ENCODE results near the gene MYLK. TPM values are rescaled to one million over a fixed set of nuclear protein-coding genes. Genes with fewer than 3 reads are reported as not detected.

Gene MYLK
- total and polyA plus RNA-seq, 9 of the 15 experiments (the other 6 are each of a cell fraction or from before 2014, with no cell fraction given): 0.11 to 0.53 (median 0.18) TPM; not detected in 2

GRCh38 chr3:123749711-123750110 lies 134.4 kb downstream of the MYLK start:
- Histone ChIP-seq H3K9ac (ENCODE audit: insufficient read depth in 1 of 2, low read depth in 2 of 2, low read length in 2 of 2) (no peak overlapping the region), H4K20me1 (replicated peaks; ENCODE audit: control insufficient read depth, insufficient read depth, low read length) (no peaks in the 10 kb centered on the region), H3K79me2 (ENCODE audit: control insufficient read depth, insufficient read depth, low read length) (no peaks in the 10 kb centered on the region), H3K9me1 (ENCODE audit: control insufficient read depth, insufficient read depth, low read length) (no peaks in the 10 kb centered on the region), H3K36me3 (ENCODE audit: control insufficient read depth, insufficient read depth, low read length) (no peaks in the 10 kb centered on the region), H2AFZ (ENCODE audit: low read depth, low read length) (no peak overlapping the region), H3K27ac (ENCODE audit: extremely low read depth, low read depth, low read length) (no peak overlapping the region), H3K27me3 (ENCODE audit: control insufficient read depth in 2 of 2, insufficient read depth in 2 of 2, low read length in 2 of 2) (no peaks in the 10 kb centered on the region; a peak in 1 of 5 replicates), H3K4me2 (ENCODE audit: insufficient read depth, low read length) (no peak overlapping the region), H3K4me3 (no peak overlapping the region), H3K4me1 (replicated peaks in 1 of 2; ENCODE audit: control insufficient read depth in 2 of 2, insufficient read depth in 2 of 2, low read length in 2 of 2) (no peaks in the 10 kb centered on the region), H3K9me3 (replicated peaks; ENCODE audit: control insufficient read depth, insufficient read depth, low read depth, low read length) (no peaks in the 10 kb centered on the region)
- in situ Hi-C loops (cut with MboI): no loop called here
- intact Hi-C loops (cut with micrococcal nuclease): no loop called here
- ChIA-PET CTCF (ENCODE audit: low intra/inter-chr PET ratio) (no interaction called here), POLR2A (interaction anchor here (0.6 kb wide), 2 partner anchors 10 to 86 kb away, joined by 3 to 7 read pairs; no protein-coding TSS in a partner anchor)
- DNase-seq (ENCODE audit: extremely low read depth in 1 of 4, low spot score in 3 of 4) (no peak), FAIRE-seq (no peak), ATAC-seq (no peak)
- no TSS peak for BruUV-seq (replicated peaks)
- TF ChIP-seq SRF (CRISPR knock-in tag; IDR thresholded peaks at IDR 0.05) (no peak), HDAC6 (IDR thresholded peaks at IDR 0.05; ENCODE audit: low read depth, low read length) (no peak), MEF2D (tag; conservative IDR thresholded peaks at IDR 0.05; ENCODE audit: low read depth) (no peak), GABPB2 (CRISPR knock-in tag; conservative IDR thresholded peaks at IDR 0.05) (no peak), MYNN (IDR thresholded peaks at IDR 0.05) (no peak), MYNN (CRISPR knock-in tag; IDR thresholded peaks at IDR 0.05) (no peak), ZNF449 (CRISPR knock-in tag; IDR thresholded peaks at IDR 0.05) (no peak), ZC3H11A (IDR thresholded peaks at IDR 0.05; ENCODE audit: low read depth, low read length) (no peak), KLF13 (tag; IDR thresholded peaks at IDR 0.05; ENCODE audit: borderline replicate concordance, low read depth) (no peak), ADNP (tag; IDR thresholded peaks at IDR 0.05) (no peak), TAF7 (tag; IDR thresholded peaks at IDR 0.05) (no peak), PHF21A (IDR thresholded peaks at IDR 0.05; ENCODE audit: borderline replicate concordance, low read depth) (no peak)
- TF ChIP-seq, protein P1, sequence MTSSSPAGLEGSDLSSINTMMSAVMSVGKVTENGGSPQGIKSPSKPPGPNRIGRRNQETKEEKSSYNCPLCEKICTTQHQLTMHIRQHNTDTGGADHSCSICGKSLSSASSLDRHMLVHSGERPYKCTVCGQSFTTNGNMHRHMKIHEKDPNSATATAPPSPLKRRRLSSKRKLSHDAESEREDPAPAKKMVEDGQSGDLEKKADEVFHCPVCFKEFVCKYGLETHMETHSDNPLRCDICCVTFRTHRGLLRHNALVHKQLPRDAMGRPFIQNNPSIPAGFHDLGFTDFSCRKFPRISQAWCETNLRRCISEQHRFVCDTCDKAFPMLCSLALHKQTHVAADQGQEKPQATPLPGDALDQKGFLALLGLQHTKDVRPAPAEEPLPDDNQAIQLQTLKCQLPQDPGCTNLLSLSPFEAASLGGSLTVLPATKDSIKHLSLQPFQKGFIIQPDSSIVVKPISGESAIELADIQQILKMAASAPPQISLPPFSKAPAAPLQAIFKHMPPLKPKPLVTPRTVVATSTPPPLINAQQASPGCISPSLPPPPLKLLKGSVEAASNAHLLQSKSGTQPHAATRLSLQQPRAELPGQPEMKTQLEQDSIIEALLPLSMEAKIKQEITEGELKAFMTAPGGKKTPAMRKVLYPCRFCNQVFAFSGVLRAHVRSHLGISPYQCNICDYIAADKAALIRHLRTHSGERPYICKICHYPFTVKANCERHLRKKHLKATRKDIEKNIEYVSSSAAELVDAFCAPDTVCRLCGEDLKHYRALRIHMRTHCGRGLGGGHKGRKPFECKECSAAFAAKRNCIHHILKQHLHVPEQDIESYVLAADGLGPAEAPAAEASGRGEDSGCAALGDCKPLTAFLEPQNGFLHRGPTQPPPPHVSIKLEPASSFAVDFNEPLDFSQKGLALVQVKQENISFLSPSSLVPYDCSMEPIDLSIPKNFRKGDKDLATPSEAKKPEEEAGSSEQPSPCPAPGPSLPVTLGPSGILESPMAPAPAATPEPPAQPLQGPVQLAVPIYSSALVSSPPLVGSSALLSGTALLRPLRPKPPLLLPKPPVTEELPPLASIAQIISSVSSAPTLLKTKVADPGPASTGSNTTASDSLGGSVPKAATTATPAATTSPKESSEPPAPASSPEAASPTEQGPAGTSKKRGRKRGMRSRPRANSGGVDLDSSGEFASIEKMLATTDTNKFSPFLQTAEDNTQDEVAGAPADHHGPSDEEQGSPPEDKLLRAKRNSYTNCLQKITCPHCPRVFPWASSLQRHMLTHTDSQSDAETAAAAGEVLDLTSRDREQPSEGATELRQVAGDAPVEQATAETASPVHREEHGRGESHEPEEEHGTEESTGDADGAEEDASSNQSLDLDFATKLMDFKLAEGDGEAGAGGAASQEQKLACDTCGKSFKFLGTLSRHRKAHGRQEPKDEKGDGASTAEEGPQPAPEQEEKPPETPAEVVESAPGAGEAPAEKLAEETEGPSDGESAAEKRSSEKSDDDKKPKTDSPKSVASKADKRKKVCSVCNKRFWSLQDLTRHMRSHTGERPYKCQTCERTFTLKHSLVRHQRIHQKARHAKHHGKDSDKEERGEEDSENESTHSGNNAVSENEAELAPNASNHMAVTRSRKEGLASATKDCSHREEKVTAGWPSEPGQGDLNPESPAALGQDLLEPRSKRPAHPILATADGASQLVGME (CRISPR knock-in tag; IDR thresholded peaks at IDR 0.05): no peak
- TF ChIP-seq, protein P2, sequence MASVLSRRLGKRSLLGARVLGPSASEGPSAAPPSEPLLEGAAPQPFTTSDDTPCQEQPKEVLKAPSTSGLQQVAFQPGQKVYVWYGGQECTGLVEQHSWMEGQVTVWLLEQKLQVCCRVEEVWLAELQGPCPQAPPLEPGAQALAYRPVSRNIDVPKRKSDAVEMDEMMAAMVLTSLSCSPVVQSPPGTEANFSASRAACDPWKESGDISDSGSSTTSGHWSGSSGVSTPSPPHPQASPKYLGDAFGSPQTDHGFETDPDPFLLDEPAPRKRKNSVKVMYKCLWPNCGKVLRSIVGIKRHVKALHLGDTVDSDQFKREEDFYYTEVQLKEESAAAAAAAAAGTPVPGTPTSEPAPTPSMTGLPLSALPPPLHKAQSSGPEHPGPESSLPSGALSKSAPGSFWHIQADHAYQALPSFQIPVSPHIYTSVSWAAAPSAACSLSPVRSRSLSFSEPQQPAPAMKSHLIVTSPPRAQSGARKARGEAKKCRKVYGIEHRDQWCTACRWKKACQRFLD (CRISPR knock-in tag; IDR thresholded peaks at IDR 0.05): no peak

Measured in K562 (cell line).